ENCODE data around the gene TRAPPC2. TPM values are rescaled to one million over a fixed set of nuclear protein-coding genes. Genes with fewer than 3 reads are reported as not detected.
"Not testable (repeated sequence)": the region's sequence is repeated elsewhere in the genome, so short reads cannot be mapped to it uniquely, and the experiment has no call there.

TRAPPC2 gene
- total RNA-seq, 1 experiment from 2014 or later, result 20.8 TPM

- peaks cover 17% of the 10 kb centered on the region for H3K4me1 Mint-ChIP-seq (ENCODE audit: low read depth, unreplicated experiment)
- intact Hi-C loops (cut with micrococcal nuclease; ENCODE audit: unreplicated experiment), result no loop called here
- TF ChIP-seq CTCF (IDR thresholded peaks at IDR 0.05; ENCODE audit: unreplicated experiment), result no peak
- peak overlapping the region; percentile 89 for H3K27ac Mint-ChIP-seq (ENCODE audit: unreplicated experiment)
- DNase-seq, result peak; percentile 11
- H3K9me3 Mint-ChIP-seq (ENCODE audit: low read depth, unreplicated experiment), result no peaks in the 10 kb centered on the region
- H3K4me3 Mint-ChIP-seq (ENCODE audit: low read depth, unreplicated experiment), result peak overlapping the region; percentile 59
- H3K36me3 Mint-ChIP-seq (ENCODE audit: insufficient read depth, unreplicated experiment), result peaks cover 38% of the 10 kb centered on the region
- no peaks in the 10 kb centered on the region for H3K27me3 Mint-ChIP-seq (ENCODE audit: unreplicated experiment)
- CTCF ChIA-PET, result interaction anchor here (0.9 kb wide), 1 partner anchor 287 kb away, joined by 3 read pairs; no protein-coding TSS in a partner anchor
- BruUV-seq (replicated peaks), result no TSS peak
Measured at GRCh38 chrX:13741695-13742094, 7.3 kb upstream of the TRAPPC2 start.

- Mint-ChIP-seq H3K27me3 (ENCODE audit: unreplicated experiment) (no peaks in the 10 kb centered on the region), H3K27ac (ENCODE audit: unreplicated experiment) (peak overlapping the region; percentile 100), H3K4me1 (ENCODE audit: low read depth, unreplicated experiment) (peaks cover 26% of the 10 kb centered on the region), H3K9me3 (ENCODE audit: low read depth, unreplicated experiment) (no peaks in the 10 kb centered on the region), H3K36me3 (ENCODE audit: insufficient read depth, unreplicated experiment) (peaks cover 29% of the 10 kb centered on the region), H3K4me3 (ENCODE audit: low read depth, unreplicated experiment) (peak overlapping the region; percentile 98)
- no TSS peak for BruUV-seq (replicated peaks)
- no peak for DNase-seq
- intact Hi-C loops (cut with micrococcal nuclease; ENCODE audit: unreplicated experiment), result loop anchor here (5.0 kb wide), 1 partner anchor 41 kb away; no protein-coding TSS in a partner anchor
- no peak for TF ChIP-seq CTCF (IDR thresholded peaks at IDR 0.05; ENCODE audit: unreplicated experiment)
- CTCF ChIA-PET, result interaction anchor here (1.4 kb wide), 1 partner anchor 64 kb away, joined by 4 read pairs; no protein-coding TSS in a partner anchor
Measured at GRCh38 chrX:13733506-13733905, 914 bp downstream of the TRAPPC2 start.

- BruUV-seq (replicated peaks), result no TSS peak
- Mint-ChIP-seq H3K27ac (ENCODE audit: unreplicated experiment) (peak overlapping the region; percentile 72), H3K4me1 (ENCODE audit: low read depth, unreplicated experiment) (peaks cover 26% of the 10 kb centered on the region), H3K27me3 (ENCODE audit: unreplicated experiment) (no peaks in the 10 kb centered on the region), H3K36me3 (ENCODE audit: insufficient read depth, unreplicated experiment) (peaks cover 29% of the 10 kb centered on the region), H3K9me3 (ENCODE audit: low read depth, unreplicated experiment) (no peaks in the 10 kb centered on the region), H3K4me3 (ENCODE audit: low read depth, unreplicated experiment) (peak overlapping the region; percentile 49)
- CTCF ChIA-PET, result interaction anchor here (0.6 to 1.1 kb wide), 2 partner anchors 10 to 650 kb away, joined by 3 to 5 read pairs; no protein-coding TSS in a partner anchor
- DNase-seq, result no peak
- TF ChIP-seq CTCF (IDR thresholded peaks at IDR 0.05; ENCODE audit: unreplicated experiment), result no peak
- intact Hi-C loops (cut with micrococcal nuclease; ENCODE audit: unreplicated experiment), result loop anchor here (5.0 kb wide), 1 partner anchor 40 kb away; no protein-coding TSS in a partner anchor
Measured at GRCh38 chrX:13732246-13733067, 2.0 kb downstream of the TRAPPC2 start.

- CTCF ChIA-PET; DNase-seq; H3K27ac Mint-ChIP-seq (ENCODE audit: unreplicated experiment); H3K9me3 Mint-ChIP-seq (ENCODE audit: low read depth, unreplicated experiment); BruUV-seq (replicated peaks); H3K4me3 Mint-ChIP-seq (ENCODE audit: low read depth, unreplicated experiment); H3K27me3 Mint-ChIP-seq (ENCODE audit: unreplicated experiment): not testable (repeated sequence)
- H3K36me3 Mint-ChIP-seq (ENCODE audit: insufficient read depth, unreplicated experiment), result peaks cover 34% of the 10 kb centered on the region
- peaks cover 26% of the 10 kb centered on the region for H3K4me1 Mint-ChIP-seq (ENCODE audit: low read depth, unreplicated experiment)
- intact Hi-C loops (cut with micrococcal nuclease; ENCODE audit: unreplicated experiment), result loop anchor here (5.0 kb wide), 1 partner anchor 38 kb away; no protein-coding TSS in a partner anchor
Measured at GRCh38 chrX:13730523-13730922, 3.9 kb downstream of the TRAPPC2 start.

- peaks cover 24% of the 10 kb centered on the region for H3K4me1 Mint-ChIP-seq (ENCODE audit: low read depth, unreplicated experiment)
- H3K36me3 Mint-ChIP-seq (ENCODE audit: insufficient read depth, unreplicated experiment), result peaks cover 23% of the 10 kb centered on the region
- H3K27ac Mint-ChIP-seq (ENCODE audit: unreplicated experiment); BruUV-seq (replicated peaks); H3K27me3 Mint-ChIP-seq (ENCODE audit: unreplicated experiment); H3K4me3 Mint-ChIP-seq (ENCODE audit: low read depth, unreplicated experiment); DNase-seq; H3K9me3 Mint-ChIP-seq (ENCODE audit: low read depth, unreplicated experiment); CTCF ChIA-PET; intact Hi-C loops (cut with micrococcal nuclease; ENCODE audit: unreplicated experiment): not testable (repeated sequence)
Measured at GRCh38 chrX:13726583-13726982, 7.8 kb downstream of the TRAPPC2 start.

GRCh38 chrX:13724878-13725277 is 9.5 kb downstream of the TRAPPC2 start:
- H3K27me3 Mint-ChIP-seq (ENCODE audit: unreplicated experiment); DNase-seq; intact Hi-C loops (cut with micrococcal nuclease; ENCODE audit: unreplicated experiment); H3K9me3 Mint-ChIP-seq (ENCODE audit: low read depth, unreplicated experiment); H3K4me3 Mint-ChIP-seq (ENCODE audit: low read depth, unreplicated experiment); CTCF ChIA-PET; H3K27ac Mint-ChIP-seq (ENCODE audit: unreplicated experiment); BruUV-seq (replicated peaks): not testable (repeated sequence)
- peaks cover 30% of the 10 kb centered on the region for H3K36me3 Mint-ChIP-seq (ENCODE audit: insufficient read depth, unreplicated experiment)
- H3K4me1 Mint-ChIP-seq (ENCODE audit: low read depth, unreplicated experiment), result peaks cover 32% of the 10 kb centered on the region

All from Calu3 (cell line).